Uterus (tissue), 4 donors: ENCODE measurements around the gene ZBTB46. TPM values are rescaled to one million over a fixed set of nuclear protein-coding genes. Genes with fewer than 3 reads are reported as not detected.

ENCODE experiments used
- DNase-seq, 2 donors: peaks; one replicate each; pipeline ENCODE4 v3.0.0-alpha.2; 2019 to 2020
- H3K27ac ChIP-seq, 2 donors: fragments of 200-600 bp; sonication (generic); 1 replicate in 1 of 2; 2 replicates in 1 of 2; pipeline ENCODE4 v1.5.1; 2016 to 2018
- H3K27me3 ChIP-seq, 2 donors: fragments of 200-600 bp; sonication (generic); one replicate each; pipeline ENCODE4 v1.5.1; 2018 to 2019; ENCODE audit warnings: control low read depth in 1 of 2
- H3K36me3 ChIP-seq, 2 donors: fragments of 200-600 bp; sonication (generic); one replicate each; pipeline ENCODE4 v1.5.1; 2019; ENCODE audit warnings: control low read depth in 1 of 2
- H3K4me1 ChIP-seq, 2 donors: fragments of 200-600 bp; sonication (generic); one replicate each; pipeline ENCODE4 v1.5.1; 2018 to 2019; ENCODE audit warnings: control low read depth in 1 of 2
- H3K4me3 ChIP-seq, 2 donors: fragments of 200-600 bp; sonication (generic); 1 replicate in 1 of 2; 2 replicates in 1 of 2; pipeline ENCODE4 v1.5.1; 2018 to 2019; ENCODE audit warnings: mild to moderate bottlenecking in 1 of 2
- H3K9me3 ChIP-seq, 2 donors: fragments of 200-600 bp; sonication (generic); one replicate each; pipeline ENCODE4 v1.5.1; 2019; ENCODE audit warnings: control low read depth in 1 of 2
- CTCF ChIP-seq, 4 experiments: fragments of 200-600 bp in 2 of 4; fragments of 450-650 bp in 2 of 4; sonication (generic) in 2 of 4; IDR thresholded peaks; one replicate each; pipeline ENCODE4 v1.5.1; 2016 to 2019; ENCODE audit warnings: antibody characterized with exemption in 4 of 4, mild to moderate bottlenecking in 2 of 4, moderate library complexity in 1 of 4
- POLR2A ChIP-seq, 2 donors: fragments of 450-650 bp; IDR thresholded peaks; one replicate each; pipeline ENCODE4 v1.6.1; 2016; ENCODE audit warnings: antibody characterized with exemption in 2 of 2, mild to moderate bottlenecking in 1 of 2, moderate library complexity in 1 of 2
- intact Hi-C: fragments of 100-400 bp; cut with DNase I; formaldehyde crosslinking; loops from one replicate; pipeline ENCODE4 v1.15.1; 2023; ENCODE audit warnings: low total_unique reads
- total RNA-seq, 4 donors: library from RNA; depleted of rRNA in 3 of 4; stranded (reverse); fragments of >200 nt in 3 of 4; gene quantifications; one replicate each; pipeline versions ENCODE4 v1.1.0 to v1.2.4, GENCODE V29; 2014 to 2023
- donor health status: DM: yes; HTN: yes; CAD: no.

ZBTB46 gene
- total RNA-seq, 4 donors from 2014 or later, result 5.0 to 62.8 (median 38.8) TPM

DNA sequence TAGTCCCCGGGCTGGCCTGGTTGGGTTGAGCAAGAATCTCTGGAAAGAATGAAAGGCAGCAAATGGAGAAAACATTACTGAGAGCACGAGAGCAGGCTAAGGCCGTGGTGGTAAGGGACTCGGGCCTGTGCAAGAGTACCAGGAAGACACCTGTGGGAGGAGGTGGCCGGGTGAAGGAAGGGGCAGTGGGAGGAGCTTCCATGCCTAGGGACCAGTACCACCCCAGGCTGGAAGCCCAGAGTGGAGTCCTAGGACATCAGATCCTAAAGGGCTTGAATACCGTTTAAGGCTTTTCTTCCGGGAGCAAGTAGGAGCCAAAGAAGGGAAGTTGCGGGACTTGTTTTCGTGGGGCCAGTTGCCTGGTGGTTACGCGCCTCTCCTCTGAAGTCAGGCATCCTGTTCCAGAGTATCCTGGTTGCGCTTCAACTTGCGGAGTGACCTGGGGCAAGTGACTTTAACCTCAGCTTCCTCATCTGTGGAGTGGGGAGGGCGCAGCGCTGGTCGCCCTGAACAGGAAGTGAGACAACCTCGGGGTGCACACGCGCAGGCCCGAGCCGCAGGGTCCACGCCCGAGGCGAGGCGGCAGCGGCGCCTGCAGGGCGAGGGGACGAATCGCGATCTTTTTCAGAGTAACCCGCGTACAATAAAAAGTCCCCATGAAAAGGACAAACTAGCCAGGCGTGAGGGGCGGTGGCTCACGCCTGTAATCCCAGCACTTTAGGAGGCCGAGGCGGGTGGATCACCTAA, 32.9 kb upstream of the ZBTB46 start:
- DNase-seq, result peak; percentile 74 to 77
- intact Hi-C loops, result loop anchor here (10.0 kb wide), 1 partner anchor 79 kb away; no protein-coding TSS in a partner anchor
- TF ChIP-seq CTCF (IDR thresholded peaks at IDR 0.05) (peak; percentile 87 to 97 (median 93)), POLR2A (IDR thresholded peaks at IDR 0.05) (peak in 1 of 2 donors; percentile 17)
- peak overlapping the region; percentile 83 to 84 for H3K27ac ChIP-seq
- peaks cover 0 to 6% of the 10 kb centered on the region in 2 donors for H3K4me1 ChIP-seq
- no peaks in the 10 kb centered on the region for H3K36me3 ChIP-seq
- no peaks in the 10 kb centered on the region for H3K27me3 ChIP-seq
- H3K4me3 ChIP-seq, result peak overlapping the region; percentile 46 to 81
- no peaks in the 10 kb centered on the region for H3K9me3 ChIP-seq

DNA sequence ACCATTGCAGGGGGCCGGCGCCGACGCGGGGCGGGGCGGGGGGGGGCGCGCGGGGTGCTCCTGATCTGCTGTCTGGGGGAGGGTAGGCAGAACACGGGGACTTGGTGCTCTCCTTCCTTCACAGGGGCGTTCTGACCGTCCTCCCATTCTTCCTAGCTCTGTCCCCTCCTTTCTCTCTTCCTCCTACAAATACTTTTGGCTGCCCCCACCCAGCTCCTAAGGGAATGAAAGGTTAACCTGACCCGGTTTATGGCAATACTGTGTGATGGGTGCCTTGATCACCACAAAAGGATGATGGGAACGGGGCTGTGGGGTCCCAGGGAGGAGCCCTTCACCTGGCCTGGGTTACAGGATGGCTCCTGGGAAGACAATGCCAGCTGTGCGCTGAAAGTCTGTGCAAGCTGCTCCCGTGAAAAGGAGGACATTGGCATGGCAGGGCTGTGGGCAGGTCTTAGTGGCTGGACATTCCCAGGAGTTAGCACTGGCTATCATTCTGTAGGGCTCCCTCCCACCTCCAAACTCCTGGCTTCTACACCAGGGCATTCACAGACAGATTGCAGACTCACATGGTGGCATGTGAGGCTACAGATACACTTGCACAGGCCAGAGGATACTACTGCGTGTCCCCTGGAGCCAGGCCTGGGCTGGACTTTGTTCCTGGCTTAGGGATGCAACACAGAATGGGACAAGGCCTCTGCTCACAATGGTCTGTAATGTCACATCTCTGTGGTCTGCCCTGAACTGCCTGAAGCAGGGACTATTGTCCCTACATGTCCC, 32.1 kb upstream of the ZBTB46 start:
- DNase-seq, result no peak
- peaks cover 0 to 14% of the 10 kb centered on the region in 2 donors for H3K4me1 ChIP-seq
- intact Hi-C loops, result loop anchor here (10.0 kb wide), 1 partner anchor 78 kb away; no protein-coding TSS in a partner anchor
- TF ChIP-seq CTCF (IDR thresholded peaks at IDR 0.05) (no peak), POLR2A (IDR thresholded peaks at IDR 0.05) (no peak)
- H3K27me3 ChIP-seq, result no peaks in the 10 kb centered on the region
- no peaks in the 10 kb centered on the region for H3K36me3 ChIP-seq
- peak overlapping the region; percentile 83 to 84 for H3K27ac ChIP-seq
- H3K9me3 ChIP-seq, result no peaks in the 10 kb centered on the region
- peak overlapping the region in 1 of 2 donors; percentile 81 for H3K4me3 ChIP-seq

GRCh38 chr20:63861981-63862901, 31.2 kb upstream of the ZBTB46 start:
- H3K27ac ChIP-seq, result no peak overlapping the region
- H3K4me3 ChIP-seq, result no peak overlapping the region
- no peaks in the 10 kb centered on the region for H3K27me3 ChIP-seq
- no peaks in the 10 kb centered on the region for H3K9me3 ChIP-seq
- DNase-seq, result no peak
- H3K36me3 ChIP-seq, result no peaks in the 10 kb centered on the region
- TF ChIP-seq POLR2A (IDR thresholded peaks at IDR 0.05) (no peak), CTCF (IDR thresholded peaks at IDR 0.05) (no peak)
- intact Hi-C loops, result loop anchor here (10.0 kb wide), 1 partner anchor 77 kb away; no protein-coding TSS in a partner anchor
- H3K4me1 ChIP-seq, result peaks cover 0 to 22% of the 10 kb centered on the region in 2 donors

DNA sequence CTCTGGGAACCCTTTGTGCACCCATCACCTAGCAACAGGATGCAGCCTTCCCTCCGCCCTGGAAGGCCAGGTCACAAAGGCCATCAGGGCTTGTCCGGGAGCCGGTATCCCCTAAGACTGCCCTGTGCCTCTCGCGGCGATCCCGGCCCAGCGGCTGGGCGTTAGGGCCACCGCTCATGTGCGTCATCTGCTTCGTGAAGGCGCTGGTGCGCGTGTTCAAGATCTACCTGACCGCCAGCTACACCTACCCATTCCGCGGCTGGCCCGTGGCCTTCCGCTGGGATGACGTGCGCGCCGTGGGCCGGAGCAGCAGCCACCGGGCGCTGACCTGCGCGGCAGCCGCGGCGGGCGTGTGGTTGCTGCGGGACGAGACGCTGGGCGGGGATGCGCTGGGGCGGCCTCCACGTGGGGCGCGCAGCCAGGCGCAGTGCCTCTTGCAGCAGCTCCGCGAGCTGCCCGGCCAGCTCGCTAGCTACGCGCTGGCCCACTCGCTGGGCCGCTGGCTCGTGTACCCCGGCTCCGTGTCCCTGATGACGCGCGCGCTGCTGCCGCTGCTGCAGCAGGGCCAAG, 30.4 kb upstream of the ZBTB46 start, which contains the start of gene ABHD16B:
Gene ABHD16B (plus strand): TSS at position 134 of the 570 bp plus-strand sequence. CDS start 43 bp downstream, at position 177.
- H3K27me3 ChIP-seq, result no peaks in the 10 kb centered on the region
- H3K36me3 ChIP-seq, result no peaks in the 10 kb centered on the region
- H3K9me3 ChIP-seq, result no peaks in the 10 kb centered on the region
- intact Hi-C loops, result loop anchor here (10.0 kb wide), 1 partner anchor 77 kb away; no protein-coding TSS in a partner anchor
- no peak within 1 kb of the TSS for H3K4me3 ChIP-seq
- H3K4me1 ChIP-seq, result peaks cover 0 to 22% of the 10 kb centered on the region in 2 donors
- TF ChIP-seq POLR2A (IDR thresholded peaks at IDR 0.05) (no peak), CTCF (IDR thresholded peaks at IDR 0.05) (no peak)
- no peak for DNase-seq
- no peak within 1 kb of the TSS for H3K27ac ChIP-seq
